IMR-90 (cell line): ENCODE measurements around the gene GLIS1. TPM values are rescaled to one million over a fixed set of nuclear protein-coding genes. Genes with fewer than 3 reads are reported as not detected.
A peak's percentile ranks its signal among the peaks of the same experiment; 100 is the strongest.

Experiments used
- ATAC-seq: fragments of 200-7000 bp; cut with Tn5 transposase; 2 replicates; pipeline ENCODE4 v1.9.1; 2020; ENCODE audit warnings: low read depth, mild to moderate bottlenecking, moderate library complexity
- BruUV-seq: library from RNA; stranded (reverse); fragments of 400-500 nt; replicated peaks from 2 replicates; lab custom pipeline; 2021; lab: Mats Ljungman, UMichigan
- CTCF ChIA-PET: fragments of 300-600 bp; formaldehyde crosslinking; extraction: SDS; loops from one replicate; lab custom pipeline; 2021; ENCODE audit warnings: antibody characterized with exemption; lab: Yijun Ruan, JAX
- POLR2A ChIA-PET: fragments of 300-600 bp; sonication (Branson Sonifier 250); formaldehyde crosslinking; loops from one replicate; lab custom pipeline; 2022; ENCODE audit warnings: antibody characterized with exemption; ENCODE audit not compliant: unreplicated experiment; lab: Charles Lee
- DNase-seq: peaks from one replicate; pipeline ENCODE4 v3.0.0; 2013
- H2AFZ ChIP-seq: replicated peaks from 2 replicates; pipeline ENCODE3; 2013; ENCODE audit warnings: low read length, mild to moderate bottlenecking; ENCODE audit not compliant: poor library complexity
- H2AK5ac ChIP-seq: 2 replicates; pipeline ENCODE4 v1.6.1; 2013; ENCODE audit warnings: low read depth, low read length, inconsistent platforms
- H2AK9ac ChIP-seq: replicated peaks from 2 replicates; pipeline ENCODE3; 2013; ENCODE audit warnings: mild to moderate bottlenecking, low read depth, low read length, moderate library complexity; ENCODE audit not compliant: poor library complexity
- H2BK120ac ChIP-seq: 2 replicates; pipeline ENCODE4 v1.6.1; 2013; ENCODE audit warnings: low read depth, low read length, inconsistent platforms
- H2BK15ac ChIP-seq: 3 replicates; pipeline ENCODE4 v1.6.1; 2013; ENCODE audit warnings: low read depth, low read length, inconsistent platforms
- H2BK20ac ChIP-seq: 2 replicates; pipeline ENCODE4 v1.6.1; 2013; ENCODE audit warnings: low read depth, mild to moderate bottlenecking, inconsistent platforms, low read length, moderate library complexity
- H2BK5ac ChIP-seq: 2 replicates; pipeline ENCODE4 v1.6.1; 2013; ENCODE audit warnings: mild to moderate bottlenecking, low read depth, low read length, inconsistent platforms; ENCODE audit not compliant: poor library complexity, severe bottlenecking
- H3K14ac ChIP-seq: replicated peaks from 2 replicates; pipeline ENCODE4 v1.6.1; 2013; ENCODE audit warnings: low read depth, low read length, inconsistent platforms
- H3K18ac ChIP-seq: 2 replicates; pipeline ENCODE4 v1.6.1; 2013; ENCODE audit warnings: low read depth, low read length, control low read depth
- H3K23ac ChIP-seq: 2 replicates; pipeline ENCODE4 v1.6.1; 2013; ENCODE audit warnings: low read depth, low read length, inconsistent platforms
- H3K27ac ChIP-seq: 2 replicates; pipeline ENCODE4 v1.5.1; 2013; ENCODE audit warnings: mild to moderate bottlenecking, control low read depth, low read length; ENCODE audit not compliant: insufficient read depth
- H3K27me3 ChIP-seq: 2 replicates; pipeline ENCODE4 v1.6.1; 2013; ENCODE audit warnings: low read length; ENCODE audit not compliant: control insufficient read depth, insufficient read depth
- H3K36me3 ChIP-seq: 2 replicates; pipeline ENCODE4 v1.6.1; 2013; ENCODE audit warnings: low read length, mixed read lengths; ENCODE audit not compliant: control insufficient read depth, insufficient read depth
- H3K4ac ChIP-seq: 2 replicates; pipeline ENCODE4 v1.6.1; 2013; ENCODE audit warnings: low read depth, low read length, inconsistent platforms
- H3K4me1 ChIP-seq: 2 replicates; pipeline ENCODE4 v1.6.1; 2013; ENCODE audit warnings: low read length, mixed read lengths; ENCODE audit not compliant: control insufficient read depth, insufficient read depth
- H3K4me2 ChIP-seq: 2 replicates; pipeline ENCODE4 v1.6.1; 2013; ENCODE audit warnings: low read depth, mild to moderate bottlenecking, control low read depth, low read length, moderate library complexity
- H3K4me3 ChIP-seq: 2 replicates; pipeline ENCODE4 v1.5.1; 2013; ENCODE audit warnings: low read depth, mild to moderate bottlenecking, control low read depth, low read length, moderate library complexity; ENCODE audit not compliant: insufficient read depth
- H3K56ac ChIP-seq: 2 replicates; pipeline ENCODE4 v1.6.1; 2013; ENCODE audit warnings: low read length, inconsistent platforms; ENCODE audit not compliant: insufficient read depth; ENCODE audit errors: extremely low read depth
- H3K79me1 ChIP-seq, 2 experiments: 2 replicates each; pipeline ENCODE4 v1.6.1; 2013; ENCODE audit warnings: low read length in 2 of 2, inconsistent platforms in 1 of 2, low read depth in 1 of 2
- H3K9ac ChIP-seq: 2 replicates; pipeline ENCODE4 v1.6.1; 2013; ENCODE audit warnings: low read depth, low read length, control low read depth
- H3K9me1 ChIP-seq: 2 replicates; pipeline ENCODE4 v1.6.1; 2013; ENCODE audit warnings: low read length, inconsistent platforms; ENCODE audit not compliant: insufficient read depth
- H3K9me3 ChIP-seq: 2 replicates; pipeline ENCODE4 v1.6.1; 2013; ENCODE audit warnings: low read length; ENCODE audit not compliant: control insufficient read depth, insufficient read depth
- H4K20me1 ChIP-seq: 2 replicates; pipeline ENCODE4 v1.6.1; 2013; ENCODE audit warnings: low read length, inconsistent platforms; ENCODE audit not compliant: insufficient read depth
- H4K5ac ChIP-seq: 2 replicates; pipeline ENCODE4 v1.6.1; 2013; ENCODE audit warnings: mild to moderate bottlenecking, low read depth, low read length, control low read depth
- H4K8ac ChIP-seq, 2 experiments: 2 replicates each; pipeline ENCODE4 v1.6.1; 2013; ENCODE audit warnings: low read depth in 2 of 2, low read length in 2 of 2, control low read depth in 1 of 2, inconsistent platforms in 1 of 2
- H4K91ac ChIP-seq: 2 replicates; pipeline ENCODE4 v1.6.1; 2013; ENCODE audit warnings: low read depth, low read length, inconsistent platforms; ENCODE audit not compliant: insufficient read depth
- CEBPB ChIP-seq: IDR thresholded peaks from 2 replicates; pipeline ENCODE4 v1.6.1; 2012; ENCODE audit warnings: low read depth, low read length, improper control_type of control experiment
- CHD1 ChIP-seq: IDR thresholded peaks from 2 replicates; pipeline ENCODE4 v1.6.1; 2012; ENCODE audit warnings: low read depth, low read length, improper control_type of control experiment
- MXI1 ChIP-seq: IDR thresholded peaks from 2 replicates; pipeline ENCODE4 v1.6.1; 2012; ENCODE audit warnings: low read depth, mild to moderate bottlenecking, low read length, moderate library complexity, borderline replicate concordance
- POLR2A ChIP-seq: IDR thresholded peaks from 2 replicates; pipeline ENCODE4 v1.6.1; 2012; ENCODE audit warnings: mild to moderate bottlenecking, low read depth, low read length
- SMC3 ChIP-seq: fragments of 150-350 bp; IDR thresholded peaks from 2 replicates; pipeline ENCODE4 v1.6.1; 2016; ENCODE audit warnings: low read depth, mild to moderate bottlenecking, antibody characterized with exemption, low read length, moderate library complexity
- WGBS, 2 experiments: methylation state at CpG; one replicate each; pipeline versions ENCODE4 v1.1.5 to v1.1.7; 2013; ENCODE audit warnings: missing lambda C conversion rate in 2 of 2; ENCODE audit not compliant: insufficient read length in 1 of 2; ENCODE audit errors: extremely low coverage in 2 of 2; 5-methylcytosine and 5-hydroxymethylcytosine counted together
- dilution Hi-C: fragments of 300-500 bp; cut with HindIII; formaldehyde crosslinking; loops from one replicate; pipeline ENCODE4 v1.14.3; 2018; ENCODE audit warnings: low sequenced_read_pairs; ENCODE audit not compliant: unreplicated experiment
- in situ Hi-C: fragments of 300-500 bp; cut with MboI; formaldehyde crosslinking; loops from 3 replicates; pipeline ENCODE4 v1.14.3; 2019; ENCODE audit warnings: low sequenced_read_pairs, inconsistent platforms, mixed read lengths
- intact Hi-C: fragments of 100-400 bp; cut with micrococcal nuclease; formaldehyde crosslinking; loops from 2 replicates; pipeline ENCODE4 v1.10.0; 2022
- polyA plus RNA-seq, 3 experiments: library from polyadenylated mRNA; depleted of rRNA; stranded (reverse); fragments of >200 nt; gene quantifications; 2 replicates each; pipeline ENCODE4 v1.2.3, GENCODE V29; 2012; ENCODE audit warnings: low replicate concordance in 1 of 3
- total RNA-seq: library from RNA; depleted of rRNA; stranded (reverse); fragments of >200 nt; gene quantifications from 2 replicates; pipeline ENCODE4 v1.2.3, GENCODE V29; 2012

GLIS1 gene
- total and polyA plus RNA-seq, 2 of the 4 experiments (the other 2 are of a cell fraction), result 0.18 to 2.3 TPM

GRCh38 chr1:53669621-53670191 lies 69.3 kb downstream of the GLIS1 start:
- Histone ChIP-seq H3K79me1 (peaks cover 4 to 5% of the 10 kb centered on the region in 2 experiments; a peak in 2 of 4 replicates), H3K4me2 (no peak overlapping the region), H2BK120ac (no peak overlapping the region), H3K56ac (no peak overlapping the region), H3K27me3 (peaks cover 3% of the 10 kb centered on the region; the same call in 1 of the 2 replicates), H3K4me1 (peaks cover 2% of the 10 kb centered on the region), H3K9me1 (peaks cover 4% of the 10 kb centered on the region; the same call in 1 of the 2 replicates), H3K4me3 (no peak overlapping the region), H3K4ac (no peak overlapping the region), H2BK15ac (no peak overlapping the region), H3K9me3 (no peaks in the 10 kb centered on the region), H2BK20ac (no peak overlapping the region), H2AK5ac (0 out of 2 replicates have a peak overlapping the region, but pooled peaks have one; percentile 14), H3K36me3 (peaks cover 2% of the 10 kb centered on the region; the same call in 1 of the 2 replicates), H4K8ac (no peak overlapping the region), H2BK5ac (no peak overlapping the region), H2AK9ac (no peak overlapping the region), H3K18ac (no peak overlapping the region), H2AFZ (no peak overlapping the region), H3K27ac (no peak overlapping the region), H3K9ac (no peak overlapping the region), H3K23ac (no peak overlapping the region), H3K14ac (no peak overlapping the region), H4K20me1 (peaks cover 11% of the 10 kb centered on the region), H4K91ac (no peak overlapping the region), H4K5ac (no peak overlapping the region)
- in situ Hi-C loops, result no loop called here
- no TSS peak for BruUV-seq
- ATAC-seq, result no peak; the same call in 1 of the 2 replicates
- ChIA-PET CTCF (no interaction called here), POLR2A (no interaction called here)
- DNase-seq, result no peak
- WGBS, 2 experiments, result 71% methylated on average over 1 of the region's 3 CpGs; no CpG with 5 or more reads in 1 of the 2 experiments
- intact Hi-C loops, result no loop called here
- dilution Hi-C loops, result no loop called here
- TF ChIP-seq MXI1 (no peak), CEBPB (no peak), SMC3 (no peak), POLR2A (no peak), CHD1 (no peak)
